Measurements from ENCODE around the gene SARS2.
"Not testable (repeated sequence)": the region's sequence is repeated elsewhere in the genome, so short reads cannot be mapped to it uniquely, and the experiment has no call there.

SARS2 gene

GRCh38 chr19:38946229-38947010 lies 15.9 kb upstream of the SARS2 start:
- peak; percentile 16 for DNase-seq (ENCODE audit: low spot score)

- DNase-seq (ENCODE audit: low spot score), result peak; percentile 73
These were observed 15.1 kb upstream of the SARS2 start for GRCh38 chr19:38945562-38946228.

GRCh38 chr19:38944981-38945506 lies 14.5 kb upstream of the SARS2 start:
- peak; percentile 56 for DNase-seq (ENCODE audit: low spot score)

- DNase-seq (ENCODE audit: low spot score), result no peak
These were observed 12.1 kb upstream of the SARS2 start for GRCh38 chr19:38942471-38943181.

- no peak for DNase-seq (ENCODE audit: low spot score)
These were observed 11.4 kb upstream of the SARS2 start for GRCh38 chr19:38941979-38942378.

- DNase-seq (ENCODE audit: low spot score), result not testable (repeated sequence)
These were observed 10.9 kb upstream of the SARS2 start for GRCh38 chr19:38941466-38941865.

GRCh38 chr19:38939957-38940356 lies 9.4 kb upstream of the SARS2 start:
- DNase-seq (ENCODE audit: low spot score), result no peak

GRCh38 chr19:38933544-38933943 lies 3.0 kb upstream of the SARS2 start:
- no peak for DNase-seq (ENCODE audit: low spot score)

- peak; percentile 72 for DNase-seq (ENCODE audit: low spot score)
These were observed 2.0 kb upstream of the SARS2 start for GRCh38 chr19:38932425-38933179.

GRCh38 chr19:38931521-38931793 lies 894 bp upstream of the SARS2 start:
- no peak for DNase-seq (ENCODE audit: low spot score)

- DNase-seq (ENCODE audit: low spot score), result peak; percentile 99
These were observed 385 bp upstream of the SARS2 start, which contains the start of gene MRPS12 for GRCh38 chr19:38930776-38931520. TSS of gene MRPS12 (plus strand) at chr19:38930944. CDS start at chr19:38931295, 351 bp downstream.

GRCh38 chr19:38928391-38929001 lies 2.1 kb downstream of the SARS2 start:
- DNase-seq (ENCODE audit: low spot score), result no peak

- no peak for DNase-seq (ENCODE audit: low spot score)
These were observed 6.2 kb downstream of the SARS2 start for GRCh38 chr19:38924388-38924787.

GRCh38 chr19:38922482-38922881 lies 8.1 kb downstream of the SARS2 start:
- no peak for DNase-seq (ENCODE audit: low spot score)

GRCh38 chr19:38921420-38922274 lies 8.9 kb downstream of the SARS2 start:
- no peak for DNase-seq (ENCODE audit: low spot score)

- no peak for DNase-seq (ENCODE audit: low spot score)
These were observed 9.8 kb downstream of the SARS2 start for GRCh38 chr19:38920602-38921419.

GRCh38 chr19:38919837-38920601 lies 10.5 kb downstream of the SARS2 start:
- no peak for DNase-seq (ENCODE audit: low spot score)

- DNase-seq (ENCODE audit: low spot score), result no peak
These were observed 12.0 kb downstream of the SARS2 start for GRCh38 chr19:38918526-38918925.
